OCI-LY1 (cell line): ENCODE results near the gene MGST2.

Experiments used
- H2AFZ ChIP-seq: fragments of 200-600 bp; sonication (generic), shearing (Covaris generic); 2 replicates; pipeline ENCODE4 v1.6.0; 2014; ENCODE audit warnings: antibody characterized with exemption, mild to moderate bottlenecking, low read length
- H3F3A ChIP-seq: fragments of 200-600 bp; sonication (generic), shearing (Covaris generic); 2 replicates; pipeline ENCODE4 v1.6.0; 2014; ENCODE audit warnings: mild to moderate bottlenecking, antibody characterized with exemption, low read length, moderate library complexity; ENCODE audit not compliant: insufficient read depth
- H3K27ac ChIP-seq: fragments of 200-600 bp; sonication (generic); 2 replicates; pipeline ENCODE4 v1.5.1; 2014; ENCODE audit warnings: low read length, mixed run types, mild to moderate bottlenecking, low read depth; ENCODE audit not compliant: poor library complexity, severe bottlenecking
- H3K27me3 ChIP-seq: fragments of 200-600 bp; sonication (generic); 2 replicates; pipeline ENCODE4 v1.6.0; 2014; ENCODE audit warnings: antibody characterized with exemption, mild to moderate bottlenecking, low read length, moderate library complexity; ENCODE audit not compliant: insufficient read depth
- H3K36me3 ChIP-seq: fragments of 200-600 bp; sonication (generic); 2 replicates; pipeline ENCODE4 v1.6.1; 2014; ENCODE audit warnings: mild to moderate bottlenecking, antibody characterized with exemption, low read length, moderate library complexity, mixed read lengths; ENCODE audit not compliant: insufficient read depth
- H3K4me1 ChIP-seq: fragments of 200-600 bp; sonication (generic); 2 replicates; pipeline ENCODE4 v1.5.1; 2014; ENCODE audit warnings: mild to moderate bottlenecking, low read length, moderate library complexity; ENCODE audit not compliant: insufficient read depth, severe bottlenecking
- H3K4me2 ChIP-seq: fragments of 200-600 bp; sonication (generic), shearing (Covaris generic); 2 replicates; pipeline ENCODE4 v1.6.1; 2014; ENCODE audit warnings: low read length
- H3K4me3 ChIP-seq: fragments of 200-600 bp; sonication (generic); 2 replicates; pipeline ENCODE4 v1.5.1; 2014; ENCODE audit warnings: low read length, low read depth, mild to moderate bottlenecking, mixed read lengths; ENCODE audit not compliant: poor library complexity, severe bottlenecking
- H3K79me2 ChIP-seq: fragments of 200-600 bp; shearing (Covaris generic); 2 replicates; pipeline ENCODE4 v1.6.1; 2016; ENCODE audit warnings: mixed run types, low read length, mixed read lengths; ENCODE audit not compliant: insufficient read depth
- H3K9ac ChIP-seq: fragments of 200-600 bp; sonication (generic), shearing (Covaris generic); 2 replicates; pipeline ENCODE4 v1.6.1; 2014; ENCODE audit warnings: mild to moderate bottlenecking, low read length, mixed read lengths
- H3K9me2 ChIP-seq: fragments of 200-600 bp; sonication (generic), shearing (Covaris generic); 2 replicates; pipeline ENCODE4 v1.6.1; 2014; ENCODE audit warnings: low read depth, mild to moderate bottlenecking, low read length, mixed read lengths
- H3K9me3 ChIP-seq: fragments of 200-600 bp; shearing (Covaris generic); 2 replicates; pipeline ENCODE4 v1.6.1; 2014; ENCODE audit warnings: low read length, mixed read lengths
- H4K20me1 ChIP-seq: fragments of 200-600 bp; sonication (generic), shearing (Covaris generic); 2 replicates; pipeline ENCODE4 v1.6.0; 2016; ENCODE audit warnings: mild to moderate bottlenecking, low read length; ENCODE audit not compliant: insufficient read depth
- EZH2 ChIP-seq: fragments of 200-600 bp; sonication (generic), shearing (Covaris generic); IDR thresholded peaks from 2 replicates; pipeline ENCODE4 v1.8.0; 2017; ENCODE audit warnings: borderline replicate concordance, mixed run types, mild to moderate bottlenecking, antibody characterized with exemption, low read length, moderate library complexity, mixed read lengths
- TF ChIP-seq, protein P1 (sequence below): fragments of 200-600 bp; sonication (generic), shearing (Covaris generic); IDR thresholded peaks from 2 replicates; pipeline ENCODE4 v1.5.1; 2017; ENCODE audit warnings: mild to moderate bottlenecking, antibody characterized with exemption, low read length, moderate library complexity, mixed read lengths

The MGST2 gene

DNA sequence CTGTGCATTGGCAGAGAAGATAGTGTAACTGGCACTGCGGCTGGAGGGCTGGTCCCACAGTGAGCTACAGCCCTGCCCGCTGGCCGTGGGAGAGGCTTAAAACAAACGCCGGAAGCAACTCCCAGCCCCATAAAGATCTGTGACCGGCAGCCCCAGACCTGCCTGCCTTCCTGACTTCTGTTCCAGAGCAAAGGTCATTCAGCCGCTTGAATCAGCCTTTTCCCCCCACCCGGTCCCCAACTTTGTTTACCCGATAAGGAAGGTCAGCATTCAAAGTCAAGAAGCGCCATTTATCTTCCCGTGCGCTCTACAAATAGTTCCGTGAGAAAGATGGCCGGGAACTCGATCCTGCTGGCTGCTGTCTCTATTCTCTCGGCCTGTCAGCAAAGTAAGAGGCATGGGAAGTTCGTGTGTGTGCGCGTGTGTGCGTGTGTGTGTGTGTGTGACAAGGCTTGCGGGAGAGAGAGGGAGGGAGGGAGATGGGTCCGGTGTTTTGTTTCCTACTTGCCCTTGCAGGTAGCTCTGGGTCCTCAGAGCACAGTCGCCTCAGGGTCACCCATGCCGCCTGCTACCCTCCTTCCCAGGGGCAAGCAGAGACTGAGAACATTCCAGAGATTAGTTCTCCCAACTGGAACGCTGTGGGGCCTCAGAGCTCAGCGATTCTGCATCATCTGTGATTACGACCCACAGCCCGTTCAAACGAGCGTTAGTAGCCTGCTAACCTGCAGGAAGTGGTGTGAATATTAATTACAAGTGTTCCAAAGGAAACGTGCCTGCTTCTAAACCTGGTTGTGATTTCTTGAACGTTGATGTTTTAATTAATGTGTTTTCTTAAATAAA, at the start of gene MGST2:
TSS of gene MGST2 (plus strand) at position 130 of the 840 bp plus-strand sequence. CDS start at position 331, 201 bp downstream.
- Histone ChIP-seq H3K27me3 (no peaks in the 10 kb centered on the region), H4K20me1 (no peaks in the 10 kb centered on the region), H3K4me2 (peak within 1 kb of the TSS; percentile 80), H3K79me2 (no peaks in the 10 kb centered on the region), H3F3A (no peaks in the 10 kb centered on the region), H3K9me2 (no peaks in the 10 kb centered on the region), H3K4me1 (peaks cover 16% of the 10 kb centered on the region), H3K27ac (peak within 1 kb of the TSS; percentile 6), H3K36me3 (no peaks in the 10 kb centered on the region), H3K9ac (peak within 1 kb of the TSS; percentile 78), H2AFZ (peak within 1 kb of the TSS; percentile 86), H3K4me3 (peak within 1 kb of the TSS; percentile 78), H3K9me3 (no peaks in the 10 kb centered on the region)
- TF ChIP-seq, protein P1, sequence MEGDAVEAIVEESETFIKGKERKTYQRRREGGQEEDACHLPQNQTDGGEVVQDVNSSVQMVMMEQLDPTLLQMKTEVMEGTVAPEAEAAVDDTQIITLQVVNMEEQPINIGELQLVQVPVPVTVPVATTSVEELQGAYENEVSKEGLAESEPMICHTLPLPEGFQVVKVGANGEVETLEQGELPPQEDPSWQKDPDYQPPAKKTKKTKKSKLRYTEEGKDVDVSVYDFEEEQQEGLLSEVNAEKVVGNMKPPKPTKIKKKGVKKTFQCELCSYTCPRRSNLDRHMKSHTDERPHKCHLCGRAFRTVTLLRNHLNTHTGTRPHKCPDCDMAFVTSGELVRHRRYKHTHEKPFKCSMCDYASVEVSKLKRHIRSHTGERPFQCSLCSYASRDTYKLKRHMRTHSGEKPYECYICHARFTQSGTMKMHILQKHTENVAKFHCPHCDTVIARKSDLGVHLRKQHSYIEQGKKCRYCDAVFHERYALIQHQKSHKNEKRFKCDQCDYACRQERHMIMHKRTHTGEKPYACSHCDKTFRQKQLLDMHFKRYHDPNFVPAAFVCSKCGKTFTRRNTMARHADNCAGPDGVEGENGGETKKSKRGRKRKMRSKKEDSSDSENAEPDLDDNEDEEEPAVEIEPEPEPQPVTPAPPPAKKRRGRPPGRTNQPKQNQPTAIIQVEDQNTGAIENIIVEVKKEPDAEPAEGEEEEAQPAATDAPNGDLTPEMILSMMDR, result no peak
- no peak for TF ChIP-seq EZH2

DNA sequence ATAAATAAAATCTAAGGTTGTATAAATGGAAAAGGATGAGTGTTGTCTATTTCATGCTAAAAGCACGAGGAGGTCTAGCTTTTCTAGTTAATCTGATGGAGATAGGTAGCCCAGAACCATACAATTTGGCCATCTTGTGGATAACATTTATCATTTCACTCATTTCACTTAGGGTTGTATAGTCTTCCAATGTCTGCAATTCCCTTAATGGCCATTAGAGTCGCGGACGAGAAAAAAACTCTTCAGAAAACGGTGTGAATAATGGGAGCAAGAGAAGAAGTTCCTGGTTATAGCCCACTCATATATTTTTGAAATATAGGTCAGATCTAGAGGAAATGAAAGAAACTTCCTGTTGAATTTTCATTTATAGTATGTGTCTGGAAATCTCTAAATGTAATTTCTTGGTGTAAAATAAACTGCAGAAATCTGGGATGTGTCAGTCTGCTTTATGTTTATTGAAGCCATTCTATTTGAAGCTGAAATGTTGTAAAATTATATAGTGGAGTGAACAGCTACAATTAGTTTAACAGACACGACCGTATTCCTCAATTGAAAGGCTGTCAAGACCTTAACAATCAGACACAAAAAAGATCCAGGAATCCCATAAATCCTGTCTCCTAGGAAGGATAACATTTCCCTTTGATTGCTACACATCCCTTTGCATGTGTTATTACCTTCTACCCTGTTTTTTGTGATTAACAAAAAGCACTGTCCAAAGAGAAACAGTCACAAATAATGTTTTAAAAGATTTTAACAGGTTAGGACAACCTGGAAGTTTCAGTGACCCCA, 47.7 kb upstream of the MGST2 start:
- Histone ChIP-seq H4K20me1 (no peaks in the 10 kb centered on the region), H3K27ac (no peak overlapping the region), H3K4me3 (no peak overlapping the region), H3K9ac (no peak overlapping the region), H3K4me2 (no peak overlapping the region), H3K27me3 (no peaks in the 10 kb centered on the region), H3K4me1 (no peaks in the 10 kb centered on the region), H3K9me2 (no peaks in the 10 kb centered on the region), H3K36me3 (no peaks in the 10 kb centered on the region), H3F3A (no peaks in the 10 kb centered on the region), H3K79me2 (no peaks in the 10 kb centered on the region), H3K9me3 (no peaks in the 10 kb centered on the region), H2AFZ (no peak overlapping the region)
- TF ChIP-seq, protein P1, result no peak
- no peak for TF ChIP-seq EZH2

DNA sequence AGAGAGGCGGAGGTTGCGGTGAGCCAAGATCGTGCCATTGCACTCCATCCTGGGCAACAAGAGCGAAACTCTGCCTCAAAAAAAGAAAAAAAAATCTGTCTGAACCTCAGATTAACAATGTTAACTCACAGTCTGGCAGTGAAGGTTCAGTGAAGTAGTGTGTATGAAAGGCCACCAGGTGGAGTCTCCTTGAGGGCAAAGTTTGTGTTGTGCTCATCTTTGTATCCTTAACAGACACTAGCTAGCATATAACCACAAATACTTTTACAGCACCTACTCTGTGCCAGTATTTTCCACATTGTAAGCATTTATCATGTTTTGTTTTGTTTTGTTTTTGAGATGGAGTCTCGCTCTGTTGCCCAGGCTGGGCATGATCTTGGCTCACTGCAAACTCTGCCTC, 46.0 kb upstream of the MGST2 start:
- H3K79me2 ChIP-seq, result no peaks in the 10 kb centered on the region
- no peaks in the 10 kb centered on the region for H3K9me3 ChIP-seq
- no peak overlapping the region for H2AFZ ChIP-seq

More for the DNA sequence above, 46.0 kb upstream of the MGST2 start:
- Histone ChIP-seq H3K36me3 (no peaks in the 10 kb centered on the region), H3K9me2 (no peaks in the 10 kb centered on the region), H3K4me3 (no peak overlapping the region), H3K4me1 (no peaks in the 10 kb centered on the region), H3K27me3 (no peaks in the 10 kb centered on the region), H3K4me2 (no peak overlapping the region), H3F3A (no peaks in the 10 kb centered on the region), H3K9ac (no peak overlapping the region), H4K20me1 (no peaks in the 10 kb centered on the region), H3K27ac (no peak overlapping the region)
- TF ChIP-seq EZH2, result no peak
- TF ChIP-seq, protein P1, result peak; percentile 55
